Measurements from ENCODE around the gene FALEC.

DNA sequence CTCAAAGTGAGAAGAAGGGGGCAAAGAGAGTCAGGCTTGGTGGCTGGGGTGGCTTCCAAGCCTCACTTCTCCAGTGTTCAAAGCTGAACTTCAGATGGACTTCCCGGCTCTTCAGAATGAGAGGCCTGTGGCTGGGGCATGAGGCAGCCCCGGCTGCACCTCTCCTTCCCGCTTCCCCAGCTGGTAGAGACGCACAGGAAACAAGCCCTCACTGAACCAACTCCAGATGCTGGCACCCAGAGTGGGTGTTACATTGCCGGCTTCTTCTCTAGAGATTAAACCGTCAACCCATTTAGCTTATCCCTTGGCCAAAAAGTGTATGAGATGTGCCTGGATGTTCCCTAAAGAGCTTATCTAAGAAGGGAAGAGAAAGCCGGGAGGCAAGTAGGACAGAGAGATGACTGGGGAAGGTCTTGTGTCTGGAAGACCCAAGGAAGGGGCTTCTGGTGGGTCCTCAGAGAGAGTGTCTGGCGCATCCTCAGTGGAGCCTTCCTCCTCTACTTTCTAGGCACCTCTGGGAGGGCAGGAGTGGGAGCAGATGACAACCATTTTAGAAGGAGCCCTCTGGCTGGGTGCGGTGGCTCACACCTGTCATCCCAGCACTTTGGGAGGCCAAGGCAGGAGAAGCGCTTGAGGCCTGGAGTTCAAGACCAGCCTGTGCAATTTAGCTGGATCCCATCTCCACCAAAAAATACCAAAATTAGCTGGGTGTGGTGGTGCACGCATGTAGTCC, 35.7 kb downstream of the FALEC start:
- TF ChIP-seq CTCF (IDR thresholded peaks at IDR 0.05; ENCODE audit: insufficient read depth, low read length, poor library complexity, severe bottlenecking) (no peak), EZH2phosphoT487 (conservative IDR thresholded peaks at IDR 0.05; ENCODE audit: low read length) (no peak)
